A549 (cell line): Measurements from ENCODE around the gene TMEM179.

ENCODE experiments used
- MAZ ChIP-seq: fragments of 150-350 bp; IDR thresholded peaks from 2 replicates; pipeline ENCODE4 v1.6.1; 2014; ENCODE audit warnings: antibody characterized with exemption, low read depth, low read length, borderline replicate concordance
- PBX3 ChIP-seq: IDR thresholded peaks from 2 replicates; pipeline ENCODE4 v1.6.1; 2012
- RARB ChIP-seq: fragments of 250-450 bp; sonication (Bioruptor Pico); IDR thresholded peaks from 2 replicates; pipeline ENCODE4 v1.8.0; 2021; ENCODE audit warnings: mild to moderate bottlenecking, moderate library complexity
- RCOR1 ChIP-seq: fragments of 150-350 bp; IDR thresholded peaks from 2 replicates; pipeline ENCODE4 v1.6.1; 2014; ENCODE audit warnings: antibody characterized with exemption, low read length, low read depth
- TF ChIP-seq, protein P1 (sequence below): IDR thresholded peaks from 2 replicates; pipeline ENCODE4 v1.6.1; 2012
- TF ChIP-seq, protein P2 (sequence below): fragments of >200 bp; sonication (Bioruptor Twin); formaldehyde crosslinking; IDR thresholded peaks from 3 replicates; pipeline ENCODE4 v1.5.1; 2016

- TF ChIP-seq, protein P1, sequence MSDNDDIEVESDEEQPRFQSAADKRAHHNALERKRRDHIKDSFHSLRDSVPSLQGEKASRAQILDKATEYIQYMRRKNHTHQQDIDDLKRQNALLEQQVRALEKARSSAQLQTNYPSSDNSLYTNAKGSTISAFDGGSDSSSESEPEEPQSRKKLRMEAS: no peak
- TF ChIP-seq MAZ: no peak
- no peak for TF ChIP-seq PBX3
- TF ChIP-seq, protein P2, sequence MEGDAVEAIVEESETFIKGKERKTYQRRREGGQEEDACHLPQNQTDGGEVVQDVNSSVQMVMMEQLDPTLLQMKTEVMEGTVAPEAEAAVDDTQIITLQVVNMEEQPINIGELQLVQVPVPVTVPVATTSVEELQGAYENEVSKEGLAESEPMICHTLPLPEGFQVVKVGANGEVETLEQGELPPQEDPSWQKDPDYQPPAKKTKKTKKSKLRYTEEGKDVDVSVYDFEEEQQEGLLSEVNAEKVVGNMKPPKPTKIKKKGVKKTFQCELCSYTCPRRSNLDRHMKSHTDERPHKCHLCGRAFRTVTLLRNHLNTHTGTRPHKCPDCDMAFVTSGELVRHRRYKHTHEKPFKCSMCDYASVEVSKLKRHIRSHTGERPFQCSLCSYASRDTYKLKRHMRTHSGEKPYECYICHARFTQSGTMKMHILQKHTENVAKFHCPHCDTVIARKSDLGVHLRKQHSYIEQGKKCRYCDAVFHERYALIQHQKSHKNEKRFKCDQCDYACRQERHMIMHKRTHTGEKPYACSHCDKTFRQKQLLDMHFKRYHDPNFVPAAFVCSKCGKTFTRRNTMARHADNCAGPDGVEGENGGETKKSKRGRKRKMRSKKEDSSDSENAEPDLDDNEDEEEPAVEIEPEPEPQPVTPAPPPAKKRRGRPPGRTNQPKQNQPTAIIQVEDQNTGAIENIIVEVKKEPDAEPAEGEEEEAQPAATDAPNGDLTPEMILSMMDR: no peak
- no peak for TF ChIP-seq RCOR1
- TF ChIP-seq RARB (CRISPR knock-in tag): no peak
These were observed 25.1 kb downstream of the TMEM179 start, which contains the start of gene C14orf180 for GRCh38 chr14:104579507-104579906.
